HCT116 (cell line): ENCODE data around the gene SAMHD1.
"Not testable (repeated sequence)": the region's sequence is repeated elsewhere in the genome, so short reads cannot be mapped to it uniquely, and the experiment has no call there.

Experiments
- POLR2A ChIP-seq: IDR thresholded peaks from 2 replicates; pipeline ENCODE4 v1.7.0; 2011; ENCODE audit warnings: borderline replicate concordance; ENCODE audit not compliant: insufficient read depth, insufficient read length; ENCODE audit errors: extremely low read depth
- SRF ChIP-seq: IDR thresholded peaks from 2 replicates; pipeline ENCODE4 v1.6.1; 2012; ENCODE audit warnings: low read depth
- TF ChIP-seq, protein P1 (sequence below), 3 experiments: fragments of 200-600 bp in 1 of 3; sonication (generic) in 1 of 3; IDR thresholded peaks in 2 of 3; conservative IDR thresholded peaks in 1 of 3; 2 replicates each; pipeline ENCODE4 v1.5.1; 2012 to 2017; ENCODE audit warnings: low read depth in 2 of 3, low read length in 2 of 3, antibody characterized with exemption in 1 of 3, borderline replicate concordance in 1 of 3, control low read depth in 1 of 3, mild to moderate bottlenecking in 1 of 3, mixed read lengths in 1 of 3, mixed run types in 1 of 3, moderate library complexity in 1 of 3; ENCODE audit not compliant: insufficient read depth in 1 of 3

DNA sequence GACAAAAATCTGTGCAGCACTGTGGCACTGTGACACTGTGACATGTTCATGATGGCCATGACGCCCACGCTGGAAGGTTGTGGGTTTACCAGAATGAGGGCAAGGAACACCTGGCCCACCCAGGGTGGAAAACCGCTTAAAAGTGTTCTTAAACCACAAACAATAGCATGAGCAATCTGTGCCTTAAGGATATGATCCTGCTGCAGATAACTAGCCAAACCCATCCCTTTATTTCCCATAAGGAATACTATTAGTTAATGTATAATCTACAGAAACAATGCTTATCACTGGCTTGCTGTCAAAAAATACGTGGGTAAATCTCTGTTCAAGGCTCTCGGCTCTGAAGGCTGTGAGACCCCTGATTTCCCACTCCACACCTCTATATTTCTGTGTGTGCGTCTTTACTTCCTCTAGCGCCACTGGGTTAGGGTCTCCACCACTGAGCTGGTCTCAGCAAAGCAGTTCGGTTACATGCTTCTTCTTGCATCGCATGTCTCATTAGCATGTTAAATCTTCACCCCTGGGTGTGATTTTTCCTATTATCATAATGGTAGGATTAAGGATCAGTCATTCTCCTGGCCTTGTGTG, 10.9 kb upstream of the SAMHD1 start:
- TF ChIP-seq POLR2A, SRF: not testable (repeated sequence)
- TF ChIP-seq, protein P1, sequence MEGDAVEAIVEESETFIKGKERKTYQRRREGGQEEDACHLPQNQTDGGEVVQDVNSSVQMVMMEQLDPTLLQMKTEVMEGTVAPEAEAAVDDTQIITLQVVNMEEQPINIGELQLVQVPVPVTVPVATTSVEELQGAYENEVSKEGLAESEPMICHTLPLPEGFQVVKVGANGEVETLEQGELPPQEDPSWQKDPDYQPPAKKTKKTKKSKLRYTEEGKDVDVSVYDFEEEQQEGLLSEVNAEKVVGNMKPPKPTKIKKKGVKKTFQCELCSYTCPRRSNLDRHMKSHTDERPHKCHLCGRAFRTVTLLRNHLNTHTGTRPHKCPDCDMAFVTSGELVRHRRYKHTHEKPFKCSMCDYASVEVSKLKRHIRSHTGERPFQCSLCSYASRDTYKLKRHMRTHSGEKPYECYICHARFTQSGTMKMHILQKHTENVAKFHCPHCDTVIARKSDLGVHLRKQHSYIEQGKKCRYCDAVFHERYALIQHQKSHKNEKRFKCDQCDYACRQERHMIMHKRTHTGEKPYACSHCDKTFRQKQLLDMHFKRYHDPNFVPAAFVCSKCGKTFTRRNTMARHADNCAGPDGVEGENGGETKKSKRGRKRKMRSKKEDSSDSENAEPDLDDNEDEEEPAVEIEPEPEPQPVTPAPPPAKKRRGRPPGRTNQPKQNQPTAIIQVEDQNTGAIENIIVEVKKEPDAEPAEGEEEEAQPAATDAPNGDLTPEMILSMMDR (IDR thresholded peaks at IDR 0.05 in 2 of 3, conservative IDR thresholded peaks at IDR 0.05 in 1 of 3; ENCODE audit: borderline replicate concordance in 1 of 3, insufficient read depth in 1 of 3, low read depth in 2 of 3, low read length in 2 of 3), result not testable (repeated sequence)
